Peyer's patch (tissue), 4 donors: Measurements from ENCODE around the gene MRPL1.

Experiments
- CTCF ChIP-seq, 6 experiments: fragments of 450-650 bp in 4 of 6; fragments of 200-600 bp in 2 of 6; sonication (generic) in 1 of 6; IDR thresholded peaks; one replicate each; pipeline ENCODE4 v1.5.1; 2017 to 2019; ENCODE audit warnings: antibody characterized with exemption in 6 of 6, mild to moderate bottlenecking in 3 of 6, moderate library complexity in 1 of 6
- POLR2A ChIP-seq, 2 donors: fragments of 450-650 bp; IDR thresholded peaks; one replicate each; pipeline ENCODE4 v1.5.1; 2017; ENCODE audit warnings: antibody characterized with exemption in 2 of 2, mild to moderate bottlenecking in 2 of 2, moderate library complexity in 2 of 2

GRCh38 chr4:77905651-77906263, 43.1 kb downstream of the MRPL1 start:
- TF ChIP-seq CTCF (IDR thresholded peaks at IDR 0.05) (no peak), POLR2A (IDR thresholded peaks at IDR 0.05) (no peak)
